ENCODE measurements around the gene MTERF4. TPM values are rescaled to one million over a fixed set of nuclear protein-coding genes. Genes with fewer than 3 reads are reported as not detected.

The MTERF4 gene
- polyA plus RNA-seq, 3 donors, result 15.5 to 37.4 (median 17.8) TPM

DNA sequence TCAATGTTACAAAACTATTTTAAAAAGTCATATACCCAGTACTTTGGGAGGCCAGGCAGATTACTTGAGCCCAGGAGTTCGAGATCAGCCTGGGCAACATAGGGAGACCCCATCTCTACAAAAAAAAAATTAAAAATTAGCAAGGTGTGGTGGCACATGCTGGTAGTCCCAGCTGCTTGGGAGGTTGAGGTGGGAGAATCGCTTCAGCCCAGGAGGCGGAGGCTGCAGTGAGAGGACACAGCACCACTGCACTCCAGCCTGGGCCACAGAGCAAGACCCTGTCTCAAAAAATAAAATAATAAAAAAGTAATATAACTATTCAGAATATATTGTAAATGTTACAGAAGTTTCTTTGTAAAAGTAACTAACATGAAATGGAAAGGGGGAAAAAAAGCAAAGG, 45.2 kb upstream of the MTERF4 start:
- intact Hi-C loops (cut with micrococcal nuclease), result loop anchor here in 1 of 2 donors (5.0 kb wide), 1 partner anchor 210 kb away; the partner anchor contains the start of gene FARP2
- H3K9me3 Mint-ChIP-seq, result no peaks in the 10 kb centered on the region
- H3K4me2 ChIP-seq (replicated peaks; ENCODE audit: extremely low read depth, low read length, poor library complexity, severe bottlenecking), result no peak overlapping the region
- H3K9me3 ChIP-seq (replicated peaks in 1 of 2; ENCODE audit: control insufficient read depth in 1 of 2, insufficient read depth in 1 of 2, low read length in 2 of 2), result no peaks in the 10 kb centered on the region
- WGBS (ENCODE audit: insufficient coverage), result no CpG with 5 or more reads among the region's 3 CpGs
- H3K9ac ChIP-seq (ENCODE audit: insufficient read depth, low read length, poor library complexity, severe bottlenecking), result no peak overlapping the region
- peaks cover 24% of the 10 kb centered on the region for H3K79me2 ChIP-seq (ENCODE audit: insufficient read depth, low read length)
- peaks cover 13% of the 10 kb centered on the region for H4K20me1 ChIP-seq (ENCODE audit: insufficient read depth, low read length)
- no peak overlapping the region for H3K27ac Mint-ChIP-seq
- TF ChIP-seq, protein P1, sequence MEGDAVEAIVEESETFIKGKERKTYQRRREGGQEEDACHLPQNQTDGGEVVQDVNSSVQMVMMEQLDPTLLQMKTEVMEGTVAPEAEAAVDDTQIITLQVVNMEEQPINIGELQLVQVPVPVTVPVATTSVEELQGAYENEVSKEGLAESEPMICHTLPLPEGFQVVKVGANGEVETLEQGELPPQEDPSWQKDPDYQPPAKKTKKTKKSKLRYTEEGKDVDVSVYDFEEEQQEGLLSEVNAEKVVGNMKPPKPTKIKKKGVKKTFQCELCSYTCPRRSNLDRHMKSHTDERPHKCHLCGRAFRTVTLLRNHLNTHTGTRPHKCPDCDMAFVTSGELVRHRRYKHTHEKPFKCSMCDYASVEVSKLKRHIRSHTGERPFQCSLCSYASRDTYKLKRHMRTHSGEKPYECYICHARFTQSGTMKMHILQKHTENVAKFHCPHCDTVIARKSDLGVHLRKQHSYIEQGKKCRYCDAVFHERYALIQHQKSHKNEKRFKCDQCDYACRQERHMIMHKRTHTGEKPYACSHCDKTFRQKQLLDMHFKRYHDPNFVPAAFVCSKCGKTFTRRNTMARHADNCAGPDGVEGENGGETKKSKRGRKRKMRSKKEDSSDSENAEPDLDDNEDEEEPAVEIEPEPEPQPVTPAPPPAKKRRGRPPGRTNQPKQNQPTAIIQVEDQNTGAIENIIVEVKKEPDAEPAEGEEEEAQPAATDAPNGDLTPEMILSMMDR (IDR thresholded peaks at IDR 0.05), result no peak
- no peak overlapping the region for H2AFZ ChIP-seq (ENCODE audit: insufficient read depth, low read depth, low read length, poor library complexity, severe bottlenecking)
- peaks cover 0 to 8% (median 2%) of the 10 kb centered on the region in 3 donors for H3K27me3 Mint-ChIP-seq (ENCODE audit: low read depth in 3 of 3)
- H3K4me1 Mint-ChIP-seq, result peaks cover 24% of the 10 kb centered on the region
- no peaks in the 10 kb centered on the region for H3K27me3 ChIP-seq (ENCODE audit: control insufficient read depth in 2 of 2, insufficient read depth in 2 of 2, low read length in 2 of 2)
- peaks cover 6 to 7% of the 10 kb centered on the region in 2 donors for H3K36me3 Mint-ChIP-seq
- H3K4me3 Mint-ChIP-seq, result no peak overlapping the region
- no peak overlapping the region for H3K27ac ChIP-seq (ENCODE audit: low read depth in 1 of 2, low read length in 2 of 2)
- H3K36me3 ChIP-seq (replicated peaks in 1 of 2; ENCODE audit: control insufficient read depth in 1 of 2, insufficient read depth in 2 of 2, low read length in 2 of 2), result no peaks in the 10 kb centered on the region
- H3K4me1 ChIP-seq (ENCODE audit: control insufficient read depth in 1 of 2, insufficient read depth in 2 of 2, low read length in 2 of 2), result peaks cover 12 to 27% of the 10 kb centered on the region in 2 donors
- no peak overlapping the region for H3K4me3 ChIP-seq (replicated peaks in 1 of 3; ENCODE audit: low read depth in 2 of 3, low read length in 3 of 3)
- no peak for DNase-seq

DNA sequence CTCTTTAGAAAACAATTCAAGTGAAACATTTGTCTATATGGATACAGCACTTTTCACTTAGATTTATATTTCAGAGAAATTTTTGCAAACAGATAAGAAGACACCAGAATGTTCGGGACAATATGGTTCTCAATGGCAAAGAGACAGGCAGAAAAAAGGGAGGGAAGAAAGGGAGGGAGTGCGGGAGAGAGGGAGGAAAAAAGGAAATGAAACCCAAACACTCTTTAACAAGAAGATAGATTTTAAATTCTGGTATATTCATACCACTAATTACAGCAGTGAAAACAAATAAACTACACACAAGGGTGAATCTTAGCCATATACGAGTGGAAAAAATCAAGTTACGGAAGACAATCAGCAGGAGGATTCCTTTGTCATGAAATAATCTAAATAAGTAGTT, 44.2 kb upstream of the MTERF4 start:
- Histone ChIP-seq H3K9ac (ENCODE audit: insufficient read depth, low read length, poor library complexity, severe bottlenecking) (no peak overlapping the region), H3K79me2 (ENCODE audit: insufficient read depth, low read length) (peaks cover 13% of the 10 kb centered on the region), H3K4me1 (ENCODE audit: control insufficient read depth in 1 of 2, insufficient read depth in 2 of 2, low read length in 2 of 2) (peaks cover 12 to 25% of the 10 kb centered on the region in 2 donors), H3K36me3 (replicated peaks in 1 of 2; ENCODE audit: control insufficient read depth in 1 of 2, insufficient read depth in 2 of 2, low read length in 2 of 2) (no peaks in the 10 kb centered on the region), H3K27ac (ENCODE audit: low read depth in 1 of 2, low read length in 2 of 2) (no peak overlapping the region), H2AFZ (ENCODE audit: insufficient read depth, low read depth, low read length, poor library complexity, severe bottlenecking) (no peak overlapping the region), H3K4me2 (replicated peaks; ENCODE audit: extremely low read depth, low read length, poor library complexity, severe bottlenecking) (no peak overlapping the region), H4K20me1 (ENCODE audit: insufficient read depth, low read length) (peaks cover 3% of the 10 kb centered on the region), H3K27me3 (ENCODE audit: control insufficient read depth in 2 of 2, insufficient read depth in 2 of 2, low read length in 2 of 2) (no peaks in the 10 kb centered on the region), H3K4me3 (replicated peaks in 1 of 3; ENCODE audit: low read depth in 2 of 3, low read length in 3 of 3) (no peak overlapping the region), H3K9me3 (replicated peaks in 1 of 2; ENCODE audit: control insufficient read depth in 1 of 2, insufficient read depth in 1 of 2, low read length in 2 of 2) (no peaks in the 10 kb centered on the region)
- H3K4me3 Mint-ChIP-seq, result no peak overlapping the region
- no peak overlapping the region for H3K27ac Mint-ChIP-seq
- peaks cover 15% of the 10 kb centered on the region for H3K4me1 Mint-ChIP-seq
- intact Hi-C loops (cut with micrococcal nuclease), result loop anchor here in 1 of 2 donors (5.0 kb wide), 1 partner anchor 211 kb away; the partner anchor contains the start of gene FARP2
- TF ChIP-seq, protein P1 (IDR thresholded peaks at IDR 0.05), result no peak
- H3K27me3 Mint-ChIP-seq (ENCODE audit: low read depth in 3 of 3), result peaks cover 0 to 8% (median 2%) of the 10 kb centered on the region in 3 donors
- H3K9me3 Mint-ChIP-seq, result no peaks in the 10 kb centered on the region
- WGBS (ENCODE audit: insufficient coverage), result no CpG with 5 or more reads among the region's 4 CpGs
- DNase-seq, result no peak
- H3K36me3 Mint-ChIP-seq, result peaks cover 10% of the 10 kb centered on the region in 2 donors
